ENCODE results near the gene TNFSF18.

TNFSF18 gene

GRCh38 chr1:173064011-173064410 is 13.3 kb upstream of the TNFSF18 start:
- Histone ChIP-seq H3K4me3 (ENCODE audit: low read length) (no peak overlapping the region), H3K9ac (ENCODE audit: low read length) (no peak overlapping the region), H3K27me3 (replicated peaks; ENCODE audit: insufficient read depth, low read length) (no peaks in the 10 kb centered on the region), H3K79me2 (ENCODE audit: low read length) (no peaks in the 10 kb centered on the region), H3K4me2 (ENCODE audit: low read depth, low read length) (no peak overlapping the region), H3K9me3 (replicated peaks; ENCODE audit: insufficient read depth, low read length) (no peaks in the 10 kb centered on the region), H3K27ac (ENCODE audit: low read length) (no peak overlapping the region), H3F3A (ENCODE audit: insufficient read depth, low read length) (no peaks in the 10 kb centered on the region), H3K9me2 (replicated peaks; ENCODE audit: insufficient read depth, low read length) (no peaks in the 10 kb centered on the region), H2AFZ (ENCODE audit: low read length) (no peak overlapping the region), H3K36me3 (replicated peaks; ENCODE audit: insufficient read depth, low read length) (no peaks in the 10 kb centered on the region), H3K4me1 (ENCODE audit: low read length) (no peaks in the 10 kb centered on the region), H4K20me1 (ENCODE audit: insufficient read depth, low read length) (no peaks in the 10 kb centered on the region)
- no peak for DNase-seq
- TF ChIP-seq EZH2phosphoT487 (IDR thresholded peaks at IDR 0.05; ENCODE audit: low read length) (no peak), CTCF (IDR thresholded peaks at IDR 0.05; ENCODE audit: low read length) (no peak), EZH2 (optimal IDR thresholded peaks at IDR 0.05; ENCODE audit: low read depth, low read length) (no peak)

GRCh38 chr1:173063171-173063570 is 12.4 kb upstream of the TNFSF18 start:
- Histone ChIP-seq H3K79me2 (ENCODE audit: low read length) (no peaks in the 10 kb centered on the region), H3K36me3 (replicated peaks; ENCODE audit: insufficient read depth, low read length) (no peaks in the 10 kb centered on the region), H3K9me2 (replicated peaks; ENCODE audit: insufficient read depth, low read length) (no peaks in the 10 kb centered on the region), H3K4me1 (ENCODE audit: low read length) (no peaks in the 10 kb centered on the region), H3K4me3 (ENCODE audit: low read length) (no peak overlapping the region), H2AFZ (ENCODE audit: low read length) (no peak overlapping the region), H3K27me3 (replicated peaks; ENCODE audit: insufficient read depth, low read length) (no peaks in the 10 kb centered on the region), H3K4me2 (ENCODE audit: low read depth, low read length) (no peak overlapping the region), H3K9ac (ENCODE audit: low read length) (no peak overlapping the region), H3F3A (ENCODE audit: insufficient read depth, low read length) (no peaks in the 10 kb centered on the region), H3K9me3 (replicated peaks; ENCODE audit: insufficient read depth, low read length) (no peaks in the 10 kb centered on the region), H4K20me1 (ENCODE audit: insufficient read depth, low read length) (no peaks in the 10 kb centered on the region), H3K27ac (ENCODE audit: low read length) (no peak overlapping the region)
- no peak for DNase-seq
- TF ChIP-seq CTCF (IDR thresholded peaks at IDR 0.05; ENCODE audit: low read length) (no peak), EZH2phosphoT487 (IDR thresholded peaks at IDR 0.05; ENCODE audit: low read length) (no peak), EZH2 (optimal IDR thresholded peaks at IDR 0.05; ENCODE audit: low read depth, low read length) (no peak)

- Histone ChIP-seq H3K9me3 (replicated peaks; ENCODE audit: insufficient read depth, low read length) (no peaks in the 10 kb centered on the region), H3K27me3 (replicated peaks; ENCODE audit: insufficient read depth, low read length) (no peaks in the 10 kb centered on the region), H3K9ac (ENCODE audit: low read length) (no peak overlapping the region), H3K36me3 (replicated peaks; ENCODE audit: insufficient read depth, low read length) (no peaks in the 10 kb centered on the region), H3K27ac (ENCODE audit: low read length) (no peak overlapping the region), H3K4me2 (ENCODE audit: low read depth, low read length) (no peak overlapping the region), H3K4me3 (ENCODE audit: low read length) (no peak overlapping the region), H4K20me1 (ENCODE audit: insufficient read depth, low read length) (no peaks in the 10 kb centered on the region), H3K4me1 (ENCODE audit: low read length) (no peaks in the 10 kb centered on the region), H3F3A (ENCODE audit: insufficient read depth, low read length) (no peaks in the 10 kb centered on the region), H3K9me2 (replicated peaks; ENCODE audit: insufficient read depth, low read length) (no peaks in the 10 kb centered on the region), H2AFZ (ENCODE audit: low read length) (no peak overlapping the region), H3K79me2 (ENCODE audit: low read length) (no peaks in the 10 kb centered on the region)
- TF ChIP-seq EZH2 (optimal IDR thresholded peaks at IDR 0.05; ENCODE audit: low read depth, low read length) (no peak), EZH2phosphoT487 (IDR thresholded peaks at IDR 0.05; ENCODE audit: low read length) (no peak), CTCF (IDR thresholded peaks at IDR 0.05; ENCODE audit: low read length) (no peak)
- no peak for DNase-seq
Measured at GRCh38 chr1:173062150-173062938, 11.6 kb upstream of the TNFSF18 start.
